Lower lobe of right lung (tissue), 2 donors: Measurements from ENCODE around the gene MAP9. TPM values are rescaled to one million over a fixed set of nuclear protein-coding genes. Genes with fewer than 3 reads are reported as not detected.

Source experiments
- ATAC-seq, 2 donors: fragments of 200-7000 bp; cut with Tn5 transposase; one replicate each; pipeline ENCODE4 v1.9.1; 2020 to 2022; ENCODE audit warnings: mild to moderate bottlenecking in 2 of 2, moderate library complexity in 2 of 2
- DNase-seq: peaks from one replicate; pipeline ENCODE4 v3.0.0-alpha.2; 2020
- H3K27ac ChIP-seq: fragments of 200-600 bp; one replicate; pipeline ENCODE4 v1.8.0; 2022
- H3K27me3 ChIP-seq: fragments of 200-600 bp; one replicate; pipeline ENCODE4 v1.8.0; 2022; ENCODE audit warnings: low read depth
- H3K36me3 ChIP-seq: fragments of 200-600 bp; one replicate; pipeline ENCODE4 v1.8.0; 2022; ENCODE audit warnings: mild to moderate bottlenecking
- H3K4me1 ChIP-seq: fragments of 200-600 bp; one replicate; pipeline ENCODE4 v1.8.0; 2022
- H3K4me3 ChIP-seq: fragments of 200-600 bp; one replicate; pipeline ENCODE4 v1.8.0; 2022; ENCODE audit warnings: mild to moderate bottlenecking
- H3K9me3 ChIP-seq: fragments of 200-600 bp; one replicate; pipeline ENCODE4 v1.8.0; 2022
- CTCF ChIP-seq: fragments of 200-600 bp; IDR thresholded peaks from one replicate; pipeline ENCODE4 v1.8.0; 2022; ENCODE audit warnings: antibody characterized with exemption, mild to moderate bottlenecking
- intact Hi-C: fragments of 100-400 bp; cut with DNase I; formaldehyde crosslinking; loops from one replicate; pipeline ENCODE4 v1.11.0; 2022
- total RNA-seq: library from RNA; stranded (reverse); fragmentation: NEBNext Ultra II Directional; extraction: Animal tissue kit (Norgen Biotek cat#: 25700); gene quantifications from one replicate; pipeline ENCODE4 v1.2.1, GENCODE V29; 2021
- donor health status: DM: no; HTN: yes; CAD: no; lungs with severe emphysema.

The MAP9 gene
- total RNA-seq, 1 donor from 2014 or later: 14.7 TPM

- ATAC-seq (no peak), DNase-seq (no peak)
- no peak for TF ChIP-seq CTCF
- no peaks in the 10 kb centered on the region for H3K36me3 ChIP-seq
- no peaks in the 10 kb centered on the region for H3K27me3 ChIP-seq
- intact Hi-C loops: no loop called here
- no peak overlapping the region for H3K27ac ChIP-seq
- no peaks in the 10 kb centered on the region for H3K4me1 ChIP-seq
- no peak overlapping the region for H3K4me3 ChIP-seq
- H3K9me3 ChIP-seq: no peaks in the 10 kb centered on the region
Measured at GRCh38 chr4:155411546-155411945, 34.8 kb upstream of the MAP9 start.

- no peaks in the 10 kb centered on the region for H3K27me3 ChIP-seq
- no peak for ATAC-seq
- no peak overlapping the region for H3K4me3 ChIP-seq
- DNase-seq: no peak
- no peaks in the 10 kb centered on the region for H3K36me3 ChIP-seq
- no peak overlapping the region for H3K27ac ChIP-seq
- no peaks in the 10 kb centered on the region for H3K9me3 ChIP-seq
- TF ChIP-seq CTCF: no peak
- no peaks in the 10 kb centered on the region for H3K4me1 ChIP-seq
- intact Hi-C loops: no loop called here
Measured at GRCh38 chr4:155408796-155409195, 32.0 kb upstream of the MAP9 start.

- no peak for TF ChIP-seq CTCF
- Histone ChIP-seq H3K27ac (no peak overlapping the region), H3K9me3 (no peaks in the 10 kb centered on the region), H3K36me3 (no peaks in the 10 kb centered on the region), H3K4me3 (no peak overlapping the region), H3K27me3 (no peaks in the 10 kb centered on the region), H3K4me1 (no peaks in the 10 kb centered on the region)
- DNase-seq (no peak), ATAC-seq (no peak)
- intact Hi-C loops: no loop called here
Measured at GRCh38 chr4:155407480-155407879, 30.7 kb upstream of the MAP9 start.

GRCh38 chr4:155405059-155405458 is 28.3 kb upstream of the MAP9 start:
- H3K4me1 ChIP-seq: no peaks in the 10 kb centered on the region
- H3K36me3 ChIP-seq: no peaks in the 10 kb centered on the region
- no peak overlapping the region for H3K4me3 ChIP-seq
- DNase-seq: no peak
- H3K9me3 ChIP-seq: no peaks in the 10 kb centered on the region
- TF ChIP-seq CTCF: no peak
- intact Hi-C loops: no loop called here
- H3K27ac ChIP-seq: no peak overlapping the region
- ATAC-seq: no peak
- H3K27me3 ChIP-seq: no peaks in the 10 kb centered on the region

- peak in 1 of 2 donors; percentile 45 for ATAC-seq
- intact Hi-C loops: no loop called here
- Histone ChIP-seq H3K27ac (no peak overlapping the region), H3K36me3 (no peaks in the 10 kb centered on the region), H3K4me3 (no peak overlapping the region), H3K4me1 (no peaks in the 10 kb centered on the region), H3K9me3 (no peaks in the 10 kb centered on the region), H3K27me3 (no peaks in the 10 kb centered on the region)
- TF ChIP-seq CTCF: peak; percentile 40
- DNase-seq: no peak
Measured at GRCh38 chr4:155403886-155404285, 27.1 kb upstream of the MAP9 start.

GRCh38 chr4:155402941-155403340 is 26.2 kb upstream of the MAP9 start:
- no peaks in the 10 kb centered on the region for H3K27me3 ChIP-seq
- intact Hi-C loops: no loop called here
- H3K27ac ChIP-seq: no peak overlapping the region
- no peak for TF ChIP-seq CTCF
- ATAC-seq: no peak
- H3K4me1 ChIP-seq: no peaks in the 10 kb centered on the region
- H3K4me3 ChIP-seq: no peak overlapping the region
- H3K9me3 ChIP-seq: no peaks in the 10 kb centered on the region
- no peaks in the 10 kb centered on the region for H3K36me3 ChIP-seq
- DNase-seq: no peak
